Progenitor cell of endocrine pancreas (in vitro differentiated cells): ENCODE results near the gene ABCB4. TPM values are rescaled to one million over a fixed set of nuclear protein-coding genes. Genes with fewer than 3 reads are reported as not detected.

Experiments
- DNase-seq: peaks from one replicate; pipeline ENCODE4 v3.0.0; 2021; ENCODE audit warnings: low spot score; ENCODE audit not compliant: unreplicated experiment
- H3K27ac Mint-ChIP-seq: 2 replicates; pipeline ENCODE4 v1.8.0; 2021; ENCODE audit warnings: mild to moderate bottlenecking, moderate library complexity, mixed read lengths
- H3K27me3 Mint-ChIP-seq: 2 replicates; pipeline ENCODE4 v1.8.0; 2021; ENCODE audit warnings: mixed read lengths
- H3K36me3 Mint-ChIP-seq: 2 replicates; pipeline ENCODE4 v1.8.0; 2022; ENCODE audit warnings: mixed read lengths; ENCODE audit not compliant: insufficient read depth
- H3K4me1 Mint-ChIP-seq: 2 replicates; pipeline ENCODE4 v1.8.0; 2021; ENCODE audit warnings: low read depth, mixed read lengths
- H3K4me3 Mint-ChIP-seq: 2 replicates; pipeline ENCODE4 v1.8.0; 2021; ENCODE audit warnings: low read depth, mild to moderate bottlenecking, moderate library complexity, mixed read lengths
- H3K9me3 Mint-ChIP-seq: 2 replicates; pipeline ENCODE4 v1.8.0; 2021; ENCODE audit warnings: low read depth, mixed read lengths
- total RNA-seq: library from RNA; stranded (reverse); gene quantifications from 2 replicates; pipeline ENCODE4 v1.2.1, GENCODE V29; 2021
- TF ChIP-seq, protein P1 (sequence below): fragments of 200-600 bp; sonication (generic); IDR thresholded peaks from one replicate; pipeline ENCODE4 v1.5.0; 2021; ENCODE audit warnings: antibody characterized with exemption, mild to moderate bottlenecking; ENCODE audit not compliant: unreplicated experiment

ABCB4 gene
- total RNA-seq, 1 donor from 2014 or later: 0.65 TPM

DNA sequence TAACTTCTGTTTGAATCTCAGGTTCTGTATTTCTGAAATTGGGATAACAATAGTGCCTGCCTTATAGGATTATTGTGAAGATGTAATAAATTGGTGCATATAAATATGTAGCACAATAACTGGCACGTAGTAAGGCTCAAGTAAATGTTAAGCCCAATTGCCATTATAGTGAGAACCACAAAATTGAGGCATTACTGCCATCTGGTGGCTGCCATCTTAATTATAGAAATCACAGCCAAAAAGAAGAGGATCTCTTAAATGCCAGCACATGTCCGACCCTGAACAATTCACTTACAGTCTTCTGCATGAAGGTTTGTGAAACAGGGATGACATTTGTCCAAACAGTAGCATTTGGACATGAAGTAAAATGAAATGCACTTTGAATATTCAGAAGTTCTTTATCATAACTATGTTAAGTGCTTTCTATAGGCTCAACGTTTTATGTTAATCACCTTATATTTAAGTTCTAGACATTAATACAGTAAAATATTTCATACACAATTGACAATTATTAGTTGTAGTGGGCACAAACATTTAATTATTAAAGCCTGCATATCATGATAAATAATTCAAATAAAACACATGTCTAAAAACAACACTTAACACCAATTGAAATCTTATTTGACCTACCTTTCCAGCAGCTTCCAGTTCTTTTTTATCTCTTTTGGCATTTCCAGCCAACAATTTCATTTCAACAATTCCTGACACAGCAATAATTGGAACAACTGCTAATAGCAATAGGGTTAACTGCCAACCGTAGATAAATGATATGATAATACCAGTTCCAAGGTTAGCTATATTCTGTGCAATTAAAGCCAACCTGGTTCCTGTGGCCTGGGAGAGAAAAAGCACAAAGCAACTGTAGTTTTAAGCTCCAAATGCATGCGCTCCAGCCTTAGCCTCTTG is 58.5 kb downstream of the ABCB4 start:
- TF ChIP-seq, protein P1, sequence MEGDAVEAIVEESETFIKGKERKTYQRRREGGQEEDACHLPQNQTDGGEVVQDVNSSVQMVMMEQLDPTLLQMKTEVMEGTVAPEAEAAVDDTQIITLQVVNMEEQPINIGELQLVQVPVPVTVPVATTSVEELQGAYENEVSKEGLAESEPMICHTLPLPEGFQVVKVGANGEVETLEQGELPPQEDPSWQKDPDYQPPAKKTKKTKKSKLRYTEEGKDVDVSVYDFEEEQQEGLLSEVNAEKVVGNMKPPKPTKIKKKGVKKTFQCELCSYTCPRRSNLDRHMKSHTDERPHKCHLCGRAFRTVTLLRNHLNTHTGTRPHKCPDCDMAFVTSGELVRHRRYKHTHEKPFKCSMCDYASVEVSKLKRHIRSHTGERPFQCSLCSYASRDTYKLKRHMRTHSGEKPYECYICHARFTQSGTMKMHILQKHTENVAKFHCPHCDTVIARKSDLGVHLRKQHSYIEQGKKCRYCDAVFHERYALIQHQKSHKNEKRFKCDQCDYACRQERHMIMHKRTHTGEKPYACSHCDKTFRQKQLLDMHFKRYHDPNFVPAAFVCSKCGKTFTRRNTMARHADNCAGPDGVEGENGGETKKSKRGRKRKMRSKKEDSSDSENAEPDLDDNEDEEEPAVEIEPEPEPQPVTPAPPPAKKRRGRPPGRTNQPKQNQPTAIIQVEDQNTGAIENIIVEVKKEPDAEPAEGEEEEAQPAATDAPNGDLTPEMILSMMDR: peak; percentile 82
- no peaks in the 10 kb centered on the region for H3K9me3 Mint-ChIP-seq
- H3K36me3 Mint-ChIP-seq: no peaks in the 10 kb centered on the region
- H3K4me3 Mint-ChIP-seq: no peak overlapping the region
- DNase-seq: peak; percentile 37
- no peaks in the 10 kb centered on the region for H3K27me3 Mint-ChIP-seq
- peaks cover 2% of the 10 kb centered on the region for H3K4me1 Mint-ChIP-seq
- no peak overlapping the region for H3K27ac Mint-ChIP-seq

GRCh38 chr7:87414794-87415188 is 60.7 kb downstream of the ABCB4 start:
- no peak for DNase-seq
- Mint-ChIP-seq H3K4me1 (peaks cover 2% of the 10 kb centered on the region), H3K4me3 (no peak overlapping the region), H3K27me3 (no peaks in the 10 kb centered on the region), H3K36me3 (no peaks in the 10 kb centered on the region), H3K9me3 (no peaks in the 10 kb centered on the region), H3K27ac (no peak overlapping the region)
- TF ChIP-seq, protein P1: no peak

DNA sequence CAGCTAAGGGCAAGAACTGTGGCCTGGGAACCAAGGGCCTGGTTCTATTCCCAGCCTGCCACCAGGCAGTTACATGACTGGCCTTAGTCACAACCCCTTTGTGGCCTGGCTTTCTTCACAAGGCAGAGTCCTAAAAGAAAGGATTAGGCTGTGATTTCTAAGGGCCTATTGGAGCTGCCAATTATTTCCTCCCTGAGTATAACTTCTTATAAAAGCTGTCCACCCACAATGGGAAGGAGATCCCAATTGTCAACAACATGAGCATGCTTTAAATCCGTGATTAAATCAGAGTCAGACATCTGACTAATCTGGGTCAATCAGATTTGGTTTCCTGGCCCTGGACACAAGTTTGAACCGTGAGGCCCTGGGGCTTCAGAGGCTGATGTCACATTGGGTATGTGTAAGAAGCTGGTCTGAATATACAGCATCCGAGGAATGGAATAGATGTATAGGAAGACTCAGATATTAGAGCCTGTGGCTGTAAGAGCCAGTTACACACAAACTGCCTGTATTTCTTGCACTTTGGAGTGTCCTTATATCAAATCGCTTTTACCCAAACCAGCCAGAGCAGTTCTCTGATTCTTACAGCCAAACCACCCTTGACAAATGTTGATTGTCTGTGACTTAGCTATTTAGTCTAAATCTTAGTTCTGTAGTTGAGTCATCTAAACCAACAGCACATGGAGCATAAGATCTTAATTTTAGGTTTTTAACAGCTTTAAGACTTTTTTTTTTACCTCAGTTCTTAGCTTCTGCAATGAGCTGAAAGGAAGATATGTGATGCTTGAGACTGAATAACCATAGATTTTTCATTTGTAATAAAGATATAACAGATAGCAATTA is 61.3 kb downstream of the ABCB4 start:
- H3K36me3 Mint-ChIP-seq: no peaks in the 10 kb centered on the region
- H3K4me1 Mint-ChIP-seq: peaks cover 2% of the 10 kb centered on the region
- no peak for DNase-seq
- no peaks in the 10 kb centered on the region for H3K27me3 Mint-ChIP-seq
- H3K9me3 Mint-ChIP-seq: no peaks in the 10 kb centered on the region
- TF ChIP-seq, protein P1: no peak
- H3K4me3 Mint-ChIP-seq: no peak overlapping the region
- no peak overlapping the region for H3K27ac Mint-ChIP-seq

DNA sequence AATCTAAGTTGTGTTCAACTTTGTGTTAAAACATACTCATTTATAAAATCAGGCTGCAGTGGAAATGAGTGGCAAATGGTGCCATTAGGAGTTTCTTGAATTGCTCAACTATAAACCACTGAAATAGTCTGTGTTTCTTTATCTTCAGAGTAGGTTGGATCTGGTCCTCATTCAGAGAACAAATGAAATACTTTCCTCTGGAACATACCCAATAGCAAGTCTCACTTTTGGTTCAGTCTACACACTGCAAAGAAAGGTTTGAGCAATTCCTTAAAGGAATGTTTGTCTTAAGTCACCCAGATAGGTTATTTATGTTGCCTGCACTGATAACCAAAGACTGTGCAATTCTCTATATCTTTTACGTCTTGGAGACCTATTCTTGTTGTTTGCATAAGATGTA is 62.5 kb downstream of the ABCB4 start:
- Mint-ChIP-seq H3K9me3 (no peaks in the 10 kb centered on the region), H3K36me3 (no peaks in the 10 kb centered on the region), H3K4me3 (no peak overlapping the region), H3K4me1 (peaks cover 2% of the 10 kb centered on the region), H3K27ac (no peak overlapping the region), H3K27me3 (no peaks in the 10 kb centered on the region)
- TF ChIP-seq, protein P1: no peak
- no peak for DNase-seq

- no peaks in the 10 kb centered on the region for H3K36me3 Mint-ChIP-seq
Observed at GRCh38 chr7:87411186-87411585, 64.3 kb downstream of the ABCB4 start.

More at GRCh38 chr7:87411186-87411585, 64.3 kb downstream of the ABCB4 start:
- no peak for DNase-seq
- peaks cover 2% of the 10 kb centered on the region for H3K4me1 Mint-ChIP-seq
- no peak overlapping the region for H3K27ac Mint-ChIP-seq
- no peak overlapping the region for H3K4me3 Mint-ChIP-seq
- TF ChIP-seq, protein P1: no peak
- H3K27me3 Mint-ChIP-seq: no peaks in the 10 kb centered on the region
- H3K9me3 Mint-ChIP-seq: no peaks in the 10 kb centered on the region
